HEK293 (cell line): ENCODE results near the gene CD164.

Source experiments
- CTCF ChIA-PET: fragments of 350-600 bp; formaldehyde crosslinking; extraction: SDS; loops from one replicate; lab custom pipeline; 2021; ENCODE audit warnings: antibody characterized with exemption; lab: Yijun Ruan, JAX
- POLR2A ChIA-PET: fragments of 300-600 bp; formaldehyde crosslinking; extraction: SDS; loops from one replicate; lab custom pipeline; 2020; ENCODE audit warnings: antibody characterized with exemption, inconsistent platforms; lab: Yijun Ruan, JAX
- H3K27ac ChIP-seq: fragments of 200-500 bp; sonication (Bioruptor generic); 2 replicates; pipeline ENCODE4 v1.5.1; 2014; ENCODE audit warnings: low read depth, low read length, control low read depth, inconsistent platforms; ENCODE audit errors: extremely low read depth
- H3K36me3 ChIP-seq, 2 experiments: fragments of 200-500 bp in 1 of 2; sonication (Bioruptor generic) in 1 of 2; 1 replicate in 1 of 2; 2 replicates in 1 of 2; pipeline ENCODE4 v1.5.1; 2014 to 2017; ENCODE audit warnings: inconsistent platforms in 2 of 2, low read length in 2 of 2; ENCODE audit not compliant: control insufficient read depth in 2 of 2, insufficient read depth in 1 of 2
- H3K4me1 ChIP-seq: fragments of 200-500 bp; sonication (Bioruptor generic); 2 replicates; pipeline ENCODE4 v1.5.1; 2014; ENCODE audit warnings: mild to moderate bottlenecking, low read length, inconsistent platforms; ENCODE audit not compliant: control insufficient read depth, insufficient read depth
- H3K4me3 ChIP-seq: 2 replicates; pipeline ENCODE4 v1.5.1; 2011; ENCODE audit warnings: low read depth, mild to moderate bottlenecking, control low read depth, low read length, moderate library complexity
- H3K9me3 ChIP-seq: fragments of 200-500 bp; sonication (Bioruptor generic); 2 replicates; pipeline ENCODE4 v1.5.1; 2014; ENCODE audit warnings: low read depth, low read length, inconsistent platforms; ENCODE audit not compliant: control insufficient read depth, insufficient read depth
- GLIS2 ChIP-seq: fragments of 450-650 bp; formaldehyde crosslinking; IDR thresholded peaks from 2 replicates; pipeline ENCODE4 v1.5.1; 2016; ENCODE audit warnings: missing biosample characterization, missing genetic modification characterization
- MEIS1 ChIP-seq: sonication (generic); formaldehyde crosslinking; IDR thresholded peaks from 2 replicates; pipeline ENCODE4 v1.8.1; 2022; ENCODE audit warnings: missing genetic modification reagents, mild to moderate bottlenecking, borderline replicate concordance
- SCRT1 ChIP-seq: fragments of 450-650 bp; formaldehyde crosslinking; IDR thresholded peaks from 2 replicates; pipeline ENCODE4 v1.5.1; 2016; ENCODE audit warnings: missing biosample characterization, missing genetic modification characterization, borderline replicate concordance
- SCRT2 ChIP-seq: fragments of 450-650 bp; formaldehyde crosslinking; IDR thresholded peaks from 2 replicates; pipeline ENCODE4 v1.5.1; 2016; ENCODE audit warnings: missing biosample characterization, missing genetic modification characterization
- ZIC2 ChIP-seq: fragments of 450-650 bp; formaldehyde crosslinking; IDR thresholded peaks from 2 replicates; pipeline ENCODE4 v1.5.1; 2016; ENCODE audit warnings: missing biosample characterization, missing genetic modification characterization
- ZNF184 ChIP-seq: fragments of 450-650 bp; IDR thresholded peaks from 2 replicates; pipeline ENCODE4 v1.5.1; 2018; ENCODE audit warnings: missing biosample characterization, mild to moderate bottlenecking, missing genetic modification characterization
- ZNF19 ChIP-seq: fragments of 450-650 bp; formaldehyde crosslinking; IDR thresholded peaks from 2 replicates; pipeline ENCODE4; 2016; ENCODE audit warnings: missing biosample characterization, missing genetic modification characterization, low read depth
- ZNF24 ChIP-seq: fragments of 450-650 bp; formaldehyde crosslinking; IDR thresholded peaks from 2 replicates; pipeline ENCODE4 v1.5.1; 2016; ENCODE audit warnings: missing biosample characterization, missing genetic modification characterization
- ZNF416 ChIP-seq: fragments of 450-650 bp; formaldehyde crosslinking; IDR thresholded peaks from 2 replicates; pipeline ENCODE4 v1.5.1; 2016; ENCODE audit warnings: missing biosample characterization, missing genetic modification characterization
- ZNF558 ChIP-seq: fragments of 450-650 bp; formaldehyde crosslinking; IDR thresholded peaks from 2 replicates; pipeline ENCODE4 v1.5.1; 2016; ENCODE audit warnings: missing biosample characterization, missing genetic modification characterization
- ZNF654 ChIP-seq: fragments of 450-650 bp; formaldehyde crosslinking; IDR thresholded peaks from 2 replicates; pipeline ENCODE4 v1.5.1; 2016; ENCODE audit warnings: low read depth, missing biosample characterization, missing genetic modification characterization
- ZNF677 ChIP-seq: fragments of 450-650 bp; IDR thresholded peaks from 2 replicates; pipeline ENCODE4 v1.5.0; 2018; ENCODE audit warnings: missing biosample characterization, mild to moderate bottlenecking, missing genetic modification characterization, moderate library complexity
- ZNF792 ChIP-seq: fragments of 450-650 bp; formaldehyde crosslinking; IDR thresholded peaks from 2 replicates; pipeline ENCODE4 v1.5.1; 2016; ENCODE audit warnings: missing biosample characterization, missing genetic modification characterization
- ZNF837 ChIP-seq: fragments of 450-650 bp; formaldehyde crosslinking; IDR thresholded peaks from 2 replicates; pipeline ENCODE4 v1.5.1; 2016; ENCODE audit warnings: missing biosample characterization, missing genetic modification characterization
- ZNF843 ChIP-seq: fragments of 450-650 bp; formaldehyde crosslinking; IDR thresholded peaks from 2 replicates; pipeline ENCODE4 v1.5.1; 2016; ENCODE audit warnings: missing biosample characterization, missing genetic modification characterization
- ZSCAN16 ChIP-seq: fragments of 450-650 bp; formaldehyde crosslinking; IDR thresholded peaks from 2 replicates; pipeline ENCODE4 v1.5.1; 2016; ENCODE audit warnings: missing biosample characterization, missing genetic modification characterization
- ZXDB ChIP-seq: fragments of 450-650 bp; formaldehyde crosslinking; IDR thresholded peaks from 2 replicates; pipeline ENCODE4 v1.5.1; 2016; ENCODE audit warnings: missing biosample characterization, missing genetic modification characterization
- TF ChIP-seq, protein P1 (sequence below): fragments of 450-650 bp; formaldehyde crosslinking; IDR thresholded peaks from 2 replicates; pipeline ENCODE4 v1.5.1; 2016; ENCODE audit warnings: missing biosample characterization, missing genetic modification characterization
- TF ChIP-seq, protein P2 (sequence below): fragments of 450-650 bp; formaldehyde crosslinking; IDR thresholded peaks from 2 replicates; pipeline ENCODE4 v1.5.1; 2016; ENCODE audit warnings: missing biosample characterization, missing genetic modification characterization
- TF ChIP-seq, protein P3 (sequence below): fragments of 450-650 bp; formaldehyde crosslinking; IDR thresholded peaks from 2 replicates; pipeline ENCODE4 v1.5.1; 2016; ENCODE audit warnings: missing biosample characterization, missing genetic modification characterization
- TF ChIP-seq, protein P4 (sequence below): fragments of 450-650 bp; formaldehyde crosslinking; IDR thresholded peaks from 2 replicates; pipeline ENCODE4 v1.5.1; 2016; ENCODE audit warnings: missing biosample characterization, missing genetic modification characterization
- TF ChIP-seq, protein P5 (sequence below): fragments of 450-650 bp; formaldehyde crosslinking; IDR thresholded peaks from 2 replicates; pipeline ENCODE4 v1.5.1; 2016; ENCODE audit warnings: missing biosample characterization, missing genetic modification characterization
- TF ChIP-seq, protein P6 (sequence below): fragments of 450-650 bp; formaldehyde crosslinking; IDR thresholded peaks from 2 replicates; pipeline ENCODE4 v1.5.1; 2017; ENCODE audit warnings: missing biosample characterization, mild to moderate bottlenecking, missing genetic modification characterization, moderate library complexity

CD164 gene

DNA sequence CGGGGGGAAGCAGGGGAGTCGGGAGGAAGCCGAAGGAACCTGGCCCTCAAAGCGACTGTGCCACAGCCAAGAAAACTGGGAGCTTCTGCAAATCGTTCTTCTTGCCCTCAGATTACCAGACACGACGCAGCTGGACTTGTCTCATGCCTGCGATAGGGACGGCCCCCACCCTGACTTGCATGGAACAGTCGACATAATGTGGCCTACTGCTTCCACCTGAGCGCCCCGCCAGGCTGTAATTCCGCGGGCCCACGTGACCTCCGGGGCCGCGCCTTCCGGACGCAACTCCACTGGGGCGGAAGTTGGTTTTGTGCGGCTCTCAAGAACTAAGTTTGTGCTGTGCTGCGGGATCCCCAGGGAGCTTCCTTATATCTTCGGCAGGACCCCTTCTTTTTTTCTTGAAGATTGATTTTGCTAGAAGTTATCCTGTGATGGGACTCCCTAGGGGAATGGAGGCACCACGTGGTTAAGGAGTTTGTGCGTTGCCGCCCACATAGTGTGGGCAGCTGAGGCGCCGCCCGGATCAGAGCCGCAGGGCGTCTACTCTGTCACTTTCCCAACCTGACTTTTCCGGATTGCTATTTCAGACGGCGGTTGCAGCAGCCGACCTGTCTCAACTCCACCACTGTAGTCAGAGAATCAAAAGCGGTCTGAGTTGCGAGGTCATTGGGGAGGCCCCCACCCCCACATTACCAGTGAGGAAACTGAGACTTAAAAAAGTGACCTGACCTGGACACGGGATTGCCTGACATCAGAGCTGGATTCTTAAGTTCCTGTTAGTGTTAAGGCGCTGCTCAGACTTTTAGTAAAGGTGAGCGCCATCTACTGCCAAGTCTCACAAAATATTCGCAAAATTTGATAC, 540 bp upstream of the CD164 start:
- H3K9me3 ChIP-seq = no peaks in the 10 kb centered on the region
- H3K4me1 ChIP-seq = peaks cover 8% of the 10 kb centered on the region
- H3K27ac ChIP-seq = peak overlapping the region; percentile 98
- ChIA-PET CTCF (interaction anchor here (0.5 to 5.5 kb wide), 32 partner anchors 10 to 1564 kb away, joined by 3 to 89 read pairs (median 4); partner anchors contain the start of genes PPIL6, SESN1 and SMPD2), POLR2A (interaction anchor here (0.5 to 3.1 kb wide), 24 partner anchors 9 to 1491 kb away, joined by 3 to 23 read pairs (median 3); partner anchors contain the start of genes AMD1, FOXO3, MICAL1 and PPIL6)
- H3K4me3 ChIP-seq = peak overlapping the region; percentile 78
- H3K36me3 ChIP-seq = peaks cover 0 to 17% of the 10 kb centered on the region in 2 experiments; a peak in 1 of 3 replicates
- TF ChIP-seq, protein P1, sequence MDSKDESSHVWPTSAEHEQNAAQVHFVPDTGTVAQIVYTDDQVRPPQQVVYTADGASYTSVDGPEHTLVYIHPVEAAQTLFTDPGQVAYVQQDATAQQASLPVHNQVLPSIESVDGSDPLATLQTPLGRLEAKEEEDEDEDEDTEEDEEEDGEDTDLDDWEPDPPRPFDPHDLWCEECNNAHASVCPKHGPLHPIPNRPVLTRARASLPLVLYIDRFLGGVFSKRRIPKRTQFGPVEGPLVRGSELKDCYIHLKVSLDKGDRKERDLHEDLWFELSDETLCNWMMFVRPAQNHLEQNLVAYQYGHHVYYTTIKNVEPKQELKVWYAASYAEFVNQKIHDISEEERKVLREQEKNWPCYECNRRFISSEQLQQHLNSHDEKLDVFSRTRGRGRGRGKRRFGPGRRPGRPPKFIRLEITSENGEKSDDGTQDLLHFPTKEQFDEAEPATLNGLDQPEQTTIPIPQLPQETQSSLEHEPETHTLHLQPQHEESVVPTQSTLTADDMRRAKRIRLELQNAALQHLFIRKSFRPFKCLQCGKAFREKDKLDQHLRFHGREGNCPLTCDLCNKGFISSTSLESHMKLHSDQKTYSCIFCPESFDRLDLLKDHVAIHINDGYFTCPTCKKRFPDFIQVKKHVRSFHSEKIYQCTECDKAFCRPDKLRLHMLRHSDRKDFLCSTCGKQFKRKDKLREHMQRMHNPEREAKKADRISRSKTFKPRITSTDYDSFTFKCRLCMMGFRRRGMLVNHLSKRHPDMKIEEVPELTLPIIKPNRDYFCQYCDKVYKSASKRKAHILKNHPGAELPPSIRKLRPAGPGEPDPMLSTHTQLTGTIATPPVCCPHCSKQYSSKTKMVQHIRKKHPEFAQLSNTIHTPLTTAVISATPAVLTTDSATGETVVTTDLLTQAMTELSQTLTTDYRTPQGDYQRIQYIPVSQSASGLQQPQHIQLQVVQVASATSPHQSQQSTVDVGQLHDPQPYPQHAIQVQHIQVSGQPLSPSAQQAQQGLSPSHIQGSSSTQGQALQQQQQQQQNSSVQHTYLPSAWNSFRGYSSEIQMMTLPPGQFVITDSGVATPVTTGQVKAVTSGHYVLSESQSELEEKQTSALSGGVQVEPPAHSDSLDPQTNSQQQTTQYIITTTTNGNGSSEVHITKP (tag by site-specific recombination) = peak; percentile 100
- TF ChIP-seq SCRT1 = no peak
- no peak for TF ChIP-seq ZNF19 (tag by site-specific recombination)
- TF ChIP-seq ZNF843 (tag by site-specific recombination) = 0 out of 2 replicates have a peak, but pooled peaks have one; percentile 72
- TF ChIP-seq ZNF558 (tag by site-specific recombination) = no peak; the same call in 1 of the 2 replicates
- no peak; the same call in 1 of the 2 replicates for TF ChIP-seq ZSCAN16 (tag by site-specific recombination)
- TF ChIP-seq ZNF654 (tag by site-specific recombination) = peak; percentile 69
- TF ChIP-seq, protein P2, sequence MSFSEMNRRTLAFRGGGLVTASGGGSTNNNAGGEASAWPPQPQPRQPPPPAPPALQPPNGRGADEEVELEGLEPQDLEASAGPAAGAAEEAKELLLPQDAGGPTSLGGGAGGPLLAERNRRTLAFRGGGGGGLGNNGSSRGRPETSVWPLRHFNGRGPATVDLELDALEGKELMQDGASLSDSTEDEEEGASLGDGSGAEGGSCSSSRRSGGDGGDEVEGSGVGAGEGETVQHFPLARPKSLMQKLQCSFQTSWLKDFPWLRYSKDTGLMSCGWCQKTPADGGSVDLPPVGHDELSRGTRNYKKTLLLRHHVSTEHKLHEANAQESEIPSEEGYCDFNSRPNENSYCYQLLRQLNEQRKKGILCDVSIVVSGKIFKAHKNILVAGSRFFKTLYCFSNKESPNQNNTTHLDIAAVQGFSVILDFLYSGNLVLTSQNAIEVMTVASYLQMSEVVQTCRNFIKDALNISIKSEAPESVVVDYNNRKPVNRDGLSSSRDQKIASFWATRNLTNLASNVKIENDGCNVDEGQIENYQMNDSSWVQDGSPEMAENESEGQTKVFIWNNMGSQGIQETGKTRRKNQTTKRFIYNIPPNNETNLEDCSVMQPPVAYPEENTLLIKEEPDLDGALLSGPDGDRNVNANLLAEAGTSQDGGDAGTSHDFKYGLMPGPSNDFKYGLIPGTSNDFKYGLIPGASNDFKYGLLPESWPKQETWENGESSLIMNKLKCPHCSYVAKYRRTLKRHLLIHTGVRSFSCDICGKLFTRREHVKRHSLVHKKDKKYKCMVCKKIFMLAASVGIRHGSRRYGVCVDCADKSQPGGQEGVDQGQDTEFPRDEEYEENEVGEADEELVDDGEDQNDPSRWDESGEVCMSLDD = peak; percentile 35; the same call in 1 of the 2 replicates
- no peak for TF ChIP-seq ZNF792 (tag by site-specific recombination)
- TF ChIP-seq ZNF416 (tag by site-specific recombination) = no peak
- TF ChIP-seq ZXDB = peak; percentile 99
- no peak for TF ChIP-seq MEIS1
- TF ChIP-seq, protein P3, sequence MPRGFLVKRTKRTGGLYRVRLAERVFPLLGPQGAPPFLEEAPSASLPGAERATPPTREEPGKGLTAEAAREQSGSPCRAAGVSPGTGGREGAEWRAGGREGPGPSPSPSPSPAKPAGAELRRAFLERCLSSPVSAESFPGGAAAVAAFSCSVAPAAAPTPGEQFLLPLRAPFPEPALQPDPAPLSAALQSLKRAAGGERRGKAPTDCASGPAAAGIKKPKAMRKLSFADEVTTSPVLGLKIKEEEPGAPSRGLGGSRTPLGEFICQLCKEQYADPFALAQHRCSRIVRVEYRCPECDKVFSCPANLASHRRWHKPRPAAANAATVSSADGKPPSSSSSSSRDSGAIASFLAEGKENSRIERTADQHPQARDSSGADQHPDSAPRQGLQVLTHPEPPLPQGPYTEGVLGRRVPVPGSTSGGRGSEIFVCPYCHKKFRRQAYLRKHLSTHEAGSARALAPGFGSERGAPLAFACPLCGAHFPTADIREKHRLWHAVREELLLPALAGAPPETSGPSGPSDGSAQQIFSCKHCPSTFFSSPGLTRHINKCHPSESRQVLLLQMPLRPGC (tag by site-specific recombination) = no peak
- TF ChIP-seq ZIC2 (tag by site-specific recombination) = 0 out of 2 replicates have a peak, but pooled peaks have one; percentile 6
- no peak for TF ChIP-seq ZNF184 (tag by site-specific recombination)
- TF ChIP-seq ZNF24 (tag by site-specific recombination) = no peak; the same call in 1 of the 2 replicates
- TF ChIP-seq SCRT2 (tag by site-specific recombination) = no peak
- TF ChIP-seq GLIS2 (tag by site-specific recombination) = peak; percentile 55
- TF ChIP-seq ZNF677 = no peak
- TF ChIP-seq, protein P4, sequence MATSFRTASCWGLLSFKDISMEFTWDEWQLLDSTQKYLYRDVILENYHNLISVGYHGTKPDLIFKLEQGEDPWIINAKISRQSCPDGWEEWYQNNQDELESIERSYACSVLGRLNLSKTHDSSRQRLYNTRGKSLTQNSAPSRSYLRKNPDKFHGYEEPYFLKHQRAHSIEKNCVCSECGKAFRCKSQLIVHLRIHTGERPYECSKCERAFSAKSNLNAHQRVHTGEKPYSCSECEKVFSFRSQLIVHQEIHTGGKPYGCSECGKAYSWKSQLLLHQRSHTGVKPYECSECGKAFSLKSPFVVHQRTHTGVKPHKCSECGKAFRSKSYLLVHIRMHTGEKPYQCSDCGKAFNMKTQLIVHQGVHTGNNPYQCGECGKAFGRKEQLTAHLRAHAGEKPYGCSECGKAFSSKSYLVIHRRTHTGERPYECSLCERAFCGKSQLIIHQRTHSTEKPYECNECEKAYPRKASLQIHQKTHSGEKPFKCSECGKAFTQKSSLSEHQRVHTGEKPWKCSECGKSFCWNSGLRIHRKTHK (tag by site-specific recombination) = no peak
- TF ChIP-seq, protein P5, sequence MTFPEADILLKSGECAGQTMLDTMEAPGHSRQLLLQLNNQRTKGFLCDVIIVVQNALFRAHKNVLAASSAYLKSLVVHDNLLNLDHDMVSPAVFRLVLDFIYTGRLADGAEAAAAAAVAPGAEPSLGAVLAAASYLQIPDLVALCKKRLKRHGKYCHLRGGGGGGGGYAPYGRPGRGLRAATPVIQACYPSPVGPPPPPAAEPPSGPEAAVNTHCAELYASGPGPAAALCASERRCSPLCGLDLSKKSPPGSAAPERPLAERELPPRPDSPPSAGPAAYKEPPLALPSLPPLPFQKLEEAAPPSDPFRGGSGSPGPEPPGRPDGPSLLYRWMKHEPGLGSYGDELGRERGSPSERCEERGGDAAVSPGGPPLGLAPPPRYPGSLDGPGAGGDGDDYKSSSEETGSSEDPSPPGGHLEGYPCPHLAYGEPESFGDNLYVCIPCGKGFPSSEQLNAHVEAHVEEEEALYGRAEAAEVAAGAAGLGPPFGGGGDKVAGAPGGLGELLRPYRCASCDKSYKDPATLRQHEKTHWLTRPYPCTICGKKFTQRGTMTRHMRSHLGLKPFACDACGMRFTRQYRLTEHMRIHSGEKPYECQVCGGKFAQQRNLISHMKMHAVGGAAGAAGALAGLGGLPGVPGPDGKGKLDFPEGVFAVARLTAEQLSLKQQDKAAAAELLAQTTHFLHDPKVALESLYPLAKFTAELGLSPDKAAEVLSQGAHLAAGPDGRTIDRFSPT (tag by site-specific recombination) = peak; percentile 64; the same call in 1 of the 2 replicates
- TF ChIP-seq, protein P6, sequence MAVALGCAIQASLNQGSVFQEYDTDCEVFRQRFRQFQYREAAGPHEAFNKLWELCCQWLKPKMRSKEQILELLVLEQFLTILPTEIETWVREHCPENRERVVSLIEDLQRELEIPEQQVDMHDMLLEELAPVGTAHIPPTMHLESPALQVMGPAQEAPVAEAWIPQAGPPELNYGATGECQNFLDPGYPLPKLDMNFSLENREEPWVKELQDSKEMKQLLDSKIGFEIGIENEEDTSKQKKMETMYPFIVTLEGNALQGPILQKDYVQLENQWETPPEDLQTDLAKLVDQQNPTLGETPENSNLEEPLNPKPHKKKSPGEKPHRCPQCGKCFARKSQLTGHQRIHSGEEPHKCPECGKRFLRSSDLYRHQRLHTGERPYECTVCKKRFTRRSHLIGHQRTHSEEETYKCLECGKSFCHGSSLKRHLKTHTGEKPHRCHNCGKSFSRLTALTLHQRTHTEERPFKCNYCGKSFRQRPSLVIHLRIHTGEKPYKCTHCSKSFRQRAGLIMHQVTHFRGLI (tag by site-specific recombination) = peak; percentile 66
- TF ChIP-seq ZNF837 (tag by site-specific recombination) = no peak
